ENCODE data around the gene GRPEL1. TPM values are rescaled to one million over a fixed set of nuclear protein-coding genes. Genes with fewer than 3 reads are reported as not detected.
A peak's percentile ranks its signal among the peaks of the same experiment; 100 is the strongest.
"Not testable (repeated sequence)": the region's sequence is repeated elsewhere in the genome, so short reads cannot be mapped to it uniquely, and the experiment has no call there.

The GRPEL1 gene
- total and polyA plus RNA-seq, 2 of the 13 experiments (the other 11 are each of a cell fraction or from before 2014, with no cell fraction given): 32.3 to 141 TPM

GRCh38 chr4:7083597-7084563, 16.0 kb upstream of the GRPEL1 start (continued):
- peak; percentile 71 for TF ChIP-seq ZBTB40 (IDR thresholded peaks at IDR 0.05)
- peak; percentile 98 for TF ChIP-seq ZBTB40 (CRISPR knock-in tag; IDR thresholded peaks at IDR 0.05)

GRCh38 chr4:7079909-7080308, 12.0 kb upstream of the GRPEL1 start:
- CTCF ChIA-PET (ENCODE audit: low intra/inter-chr PET ratio, low total read pairs); intact Hi-C loops (cut with micrococcal nuclease; ENCODE audit: unreplicated experiment): not testable (repeated sequence)
- in situ Hi-C loops (cut with HindIII; ENCODE audit: extremely low pct_ligation_motif_present, low pct_unique_long_range_greater_than_20kb): loop anchor here (10.0 kb wide), 1 partner anchor 175 kb away; the partner anchor contains the start of gene TBC1D14

GRCh38 chr4:7079483-7079882, 11.6 kb upstream of the GRPEL1 start:
- H3K27ac ChIP-seq (ENCODE audit: extremely low read length, insufficient read depth, low read length); intact Hi-C loops (cut with micrococcal nuclease; ENCODE audit: unreplicated experiment); BruUV-seq (replicated peaks); DNase-seq (ENCODE audit: low spot score); H2AFZ ChIP-seq (ENCODE audit: low read length); POLR2A ChIA-PET; FAIRE-seq; H3K4me3 ChIP-seq (replicated peaks in 1 of 3; ENCODE audit: insufficient read depth in 1 of 3, low read depth in 2 of 3, low read length in 3 of 3); ATAC-seq; H3K4me2 ChIP-seq (ENCODE audit: low read depth, low read length); H4K20me1 ChIP-seq (ENCODE audit: insufficient read depth, low read length); H3K9me3 ChIP-seq (ENCODE audit: low read length); H3K36me3 ChIP-seq (replicated peaks in 1 of 2; ENCODE audit: control insufficient read depth in 1 of 2, insufficient read depth in 2 of 2, low read length in 2 of 2); H3K27me3 ChIP-seq (ENCODE audit: control insufficient read depth in 1 of 2, insufficient read depth in 2 of 2, low read length in 2 of 2); H3K9ac ChIP-seq (ENCODE audit: insufficient read depth, low read depth, low read length); H3K79me2 ChIP-seq (ENCODE audit: insufficient read depth, low read length); CTCF ChIA-PET (ENCODE audit: low intra/inter-chr PET ratio, low total read pairs): not testable (repeated sequence)
- peaks cover 17% of the 10 kb centered on the region for H3K4me1 ChIP-seq (ENCODE audit: insufficient read depth, low read length)
- in situ Hi-C loops (cut with HindIII; ENCODE audit: extremely low pct_ligation_motif_present, low pct_unique_long_range_greater_than_20kb): loop anchor here (10.0 kb wide), 1 partner anchor 175 kb away; the partner anchor contains the start of gene TBC1D14

More at GRCh38 chr4:7079909-7080308, 12.0 kb upstream of the GRPEL1 start:
- H2AFZ ChIP-seq (ENCODE audit: low read length); H3K27me3 ChIP-seq (ENCODE audit: control insufficient read depth in 1 of 2, insufficient read depth in 2 of 2, low read length in 2 of 2); BruUV-seq (replicated peaks); H3K79me2 ChIP-seq (ENCODE audit: insufficient read depth, low read length); ATAC-seq; H3K4me3 ChIP-seq (replicated peaks in 1 of 3; ENCODE audit: insufficient read depth in 1 of 3, low read depth in 2 of 3, low read length in 3 of 3); H3K4me2 ChIP-seq (ENCODE audit: low read depth, low read length); H3K9me3 ChIP-seq (ENCODE audit: low read length); H3K27ac ChIP-seq (ENCODE audit: extremely low read length, insufficient read depth, low read length); H4K20me1 ChIP-seq (ENCODE audit: insufficient read depth, low read length); POLR2A ChIA-PET; H3K36me3 ChIP-seq (replicated peaks in 1 of 2; ENCODE audit: control insufficient read depth in 1 of 2, insufficient read depth in 2 of 2, low read length in 2 of 2); FAIRE-seq; H3K9ac ChIP-seq (ENCODE audit: insufficient read depth, low read depth, low read length); DNase-seq (ENCODE audit: low spot score): not testable (repeated sequence)
- WGBS (ENCODE audit: low lambda C conversion rate): 43% methylated on average over 2 of the region's 2 CpGs
- peaks cover 17% of the 10 kb centered on the region for H3K4me1 ChIP-seq (ENCODE audit: insufficient read depth, low read length)

All from HepG2 (cell line).